GM18861 (cell line): ENCODE results near the gene DCUN1D1.

ENCODE experiments used
- ATAC-seq: cut with Tn5 transposase; IDR thresholded peaks from one replicate; pipeline ENCODE4 v1.9.1; 2021; ENCODE audit not compliant: unreplicated experiment

Gene DCUN1D1

GRCh38 chr3:182980204-182981037 is at the start of gene DCUN1D1:
DCUN1D1 (minus strand) TSS chr3:182980538; CDS start chr3:182980489, 49 bp downstream.
- peak; percentile 82 for ATAC-seq

GRCh38 chr3:183028416-183028815 is 48.1 kb upstream of the DCUN1D1 start:
- ATAC-seq = no peak

GRCh38 chr3:183027276-183027675 is 46.9 kb upstream of the DCUN1D1 start:
- no peak for ATAC-seq

GRCh38 chr3:183022936-183023516 is 42.7 kb upstream of the DCUN1D1 start:
- no peak for ATAC-seq

- ATAC-seq = no peak
Measured at GRCh38 chr3:183018421-183019192, 38.3 kb upstream of the DCUN1D1 start.

GRCh38 chr3:183015185-183015584 is 34.8 kb upstream of the DCUN1D1 start:
- ATAC-seq = no peak

GRCh38 chr3:183013856-183014255 is 33.5 kb upstream of the DCUN1D1 start:
- no peak for ATAC-seq

- ATAC-seq = no peak
Measured at GRCh38 chr3:183013074-183013473, 32.7 kb upstream of the DCUN1D1 start.

- no peak for ATAC-seq
Measured at GRCh38 chr3:183008800-183009199, 28.5 kb upstream of the DCUN1D1 start.

GRCh38 chr3:183008303-183008702 is 28.0 kb upstream of the DCUN1D1 start:
- no peak for ATAC-seq

GRCh38 chr3:183006396-183007002 is 26.2 kb upstream of the DCUN1D1 start:
- ATAC-seq = no peak

- no peak for ATAC-seq
Measured at GRCh38 chr3:182999767-183000166, 19.4 kb upstream of the DCUN1D1 start.

GRCh38 chr3:182993486-182994201 is 13.3 kb upstream of the DCUN1D1 start:
- peak; percentile 91 for ATAC-seq

GRCh38 chr3:182989566-182989965 is 9.2 kb upstream of the DCUN1D1 start:
- no peak for ATAC-seq

- no peak for ATAC-seq
Measured at GRCh38 chr3:182986021-182986420, 5.7 kb upstream of the DCUN1D1 start.

- ATAC-seq = no peak
Measured at GRCh38 chr3:182983876-182984275, 3.5 kb upstream of the DCUN1D1 start.

- no peak for ATAC-seq
Measured at GRCh38 chr3:182981038-182981380, 671 bp upstream of the DCUN1D1 start.

GRCh38 chr3:182979674-182980191 is 605 bp downstream of the DCUN1D1 start:
- no peak for ATAC-seq

GRCh38 chr3:182979103-182979673 is 1.1 kb downstream of the DCUN1D1 start:
- no peak for ATAC-seq

GRCh38 chr3:182978387-182978786 is 2.0 kb downstream of the DCUN1D1 start:
- ATAC-seq = no peak
